Ectodermal cell (in vitro differentiated cells): ENCODE data around the gene LRRN1.

ENCODE experiments used
- H3K27ac ChIP-seq: 2 replicates; pipeline ENCODE4 v1.7.0; 2013; ENCODE audit warnings: mild to moderate bottlenecking, low read depth, low read length; ENCODE audit not compliant: insufficient read depth, poor library complexity, severe bottlenecking
- H3K27me3 ChIP-seq: 2 replicates; pipeline ENCODE4 v1.7.0; 2013; ENCODE audit warnings: mild to moderate bottlenecking, low read length; ENCODE audit not compliant: insufficient read depth, control insufficient read depth, poor library complexity, severe bottlenecking
- H3K36me3 ChIP-seq: one replicate; pipeline ENCODE4 v1.7.0; 2013; ENCODE audit warnings: low read length; ENCODE audit not compliant: control insufficient read depth, insufficient read depth
- H3K4me1 ChIP-seq: one replicate; pipeline ENCODE4 v1.7.0; 2013; ENCODE audit warnings: low read length; ENCODE audit not compliant: control insufficient read depth, insufficient read depth
- H3K4me3 ChIP-seq: 2 replicates; pipeline ENCODE4 v1.7.0; 2013; ENCODE audit warnings: low read depth, low read length, control low read depth; ENCODE audit not compliant: insufficient read depth
- H3K9me3 ChIP-seq: 2 replicates; pipeline ENCODE4 v1.7.0; 2013; ENCODE audit warnings: mild to moderate bottlenecking, low read length, moderate library complexity; ENCODE audit not compliant: control insufficient read depth
- WGBS, 2 experiments: methylation state at CpG; one replicate each; pipeline ENCODE4 v1.1.7; 2013; ENCODE audit warnings: missing lambda C conversion rate in 2 of 2; 5-methylcytosine and 5-hydroxymethylcytosine counted together

Gene LRRN1

DNA sequence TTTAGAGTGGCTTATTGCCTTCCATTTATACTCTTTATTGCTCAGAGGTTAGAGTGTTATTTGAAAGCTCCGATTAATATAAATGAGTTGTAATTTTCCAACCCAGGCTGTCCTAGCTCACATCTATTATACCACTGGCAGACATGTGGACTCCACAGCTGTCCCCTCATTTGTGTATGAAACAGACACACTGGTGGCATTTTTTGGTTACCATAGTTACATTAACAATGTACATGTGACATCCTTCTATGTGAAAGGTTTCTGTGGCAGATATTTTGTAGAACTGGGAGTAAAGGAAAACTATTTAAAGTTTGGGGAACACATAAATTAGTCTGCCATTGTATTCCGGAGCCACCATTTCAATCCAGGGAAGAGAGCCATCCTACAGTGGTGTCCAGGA is 5.3 kb downstream of the LRRN1 start:
- WGBS, 2 experiments = 96 to 98% methylated on average over 1 to 2 of the region's 2 CpGs
- Histone ChIP-seq H3K4me1 (peaks cover 14% of the 10 kb centered on the region), H3K27ac (no peak overlapping the region)

DNA sequence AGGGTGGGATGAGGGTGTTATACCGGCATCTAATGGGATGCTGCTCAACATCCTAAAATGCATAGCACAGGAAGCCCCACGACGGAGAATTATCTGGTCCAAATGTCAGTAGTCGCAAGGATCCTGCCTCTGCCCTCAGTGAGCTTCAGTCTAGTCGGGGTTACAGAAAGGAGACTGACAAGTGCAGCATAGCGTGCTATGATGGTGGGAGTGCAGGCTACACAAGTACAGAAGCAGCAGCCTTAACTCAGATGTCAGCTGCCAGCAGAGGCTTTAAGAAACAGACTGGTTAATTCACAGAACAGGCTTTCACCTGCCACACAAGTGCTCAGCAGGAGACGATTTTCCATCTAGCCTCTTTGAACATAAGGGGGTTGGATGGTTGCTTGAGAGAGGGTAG is 6.9 kb downstream of the LRRN1 start:
- H3K27me3 ChIP-seq = no peaks in the 10 kb centered on the region
- H3K4me3 ChIP-seq = no peak overlapping the region

More for the DNA sequence above, 5.3 kb downstream of the LRRN1 start:
- Histone ChIP-seq H3K4me3 (no peak overlapping the region), H3K27me3 (no peaks in the 10 kb centered on the region), H3K36me3 (peaks cover 6% of the 10 kb centered on the region), H3K9me3 (no peaks in the 10 kb centered on the region)

DNA sequence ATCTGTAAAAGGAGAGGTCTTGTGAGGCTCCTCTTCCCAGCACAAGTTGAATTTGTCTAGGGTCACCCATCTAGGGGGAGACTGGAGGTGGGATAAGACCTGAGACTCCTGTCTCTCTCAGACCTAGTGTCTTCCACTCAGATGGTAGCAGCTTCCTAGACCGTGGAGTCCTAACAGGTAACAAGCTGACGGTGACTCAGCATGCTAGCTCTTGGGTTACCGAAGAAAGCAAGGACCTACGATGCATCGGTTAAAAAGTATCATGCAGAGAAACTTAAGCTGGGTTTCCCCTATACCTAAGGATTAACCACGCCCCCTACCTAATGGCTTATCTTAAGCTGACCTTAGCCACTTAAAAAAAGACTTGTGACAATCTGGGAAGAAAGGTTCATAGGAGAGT is 7.6 kb downstream of the LRRN1 start:
- no peaks in the 10 kb centered on the region for H3K27me3 ChIP-seq
- WGBS, 2 experiments = 70% methylated on average over 6 of the region's 6 CpGs
- H3K36me3 ChIP-seq = peaks cover 9% of the 10 kb centered on the region
- no peaks in the 10 kb centered on the region for H3K9me3 ChIP-seq
- H3K4me1 ChIP-seq = peaks cover 14% of the 10 kb centered on the region
- no peak overlapping the region for H3K4me3 ChIP-seq
- no peak overlapping the region for H3K27ac ChIP-seq

More for the DNA sequence above, 6.9 kb downstream of the LRRN1 start:
- Histone ChIP-seq H3K27ac (no peak overlapping the region), H3K4me1 (peaks cover 14% of the 10 kb centered on the region), H3K9me3 (no peaks in the 10 kb centered on the region), H3K36me3 (peaks cover 9% of the 10 kb centered on the region)
- WGBS, 2 experiments = 89 to 91% methylated on average over 7 of the region's 7 CpGs

DNA sequence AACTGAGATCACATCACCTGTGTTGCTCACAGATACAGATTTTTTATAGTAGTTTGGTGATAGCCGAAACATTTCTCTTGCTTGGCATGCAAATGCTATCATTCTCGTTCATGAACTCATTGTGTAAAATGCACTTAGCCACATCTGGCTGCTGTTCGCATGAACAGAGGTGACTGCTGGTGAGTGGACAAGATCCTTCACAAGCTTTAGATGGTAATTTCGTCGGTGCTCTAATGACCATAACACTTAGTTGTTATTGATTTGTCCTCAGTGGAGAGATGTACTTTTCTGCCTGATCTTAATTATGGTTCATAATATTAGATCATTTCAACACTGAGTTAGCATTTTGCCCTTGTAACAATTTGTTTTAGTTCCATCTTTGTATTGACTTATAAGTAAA is 13.8 kb downstream of the LRRN1 start:
- Histone ChIP-seq H3K36me3 (peaks cover 20% of the 10 kb centered on the region), H3K9me3 (no peaks in the 10 kb centered on the region), H3K27ac (no peak overlapping the region), H3K27me3 (no peaks in the 10 kb centered on the region), H3K4me3 (no peak overlapping the region), H3K4me1 (no peaks in the 10 kb centered on the region)
- 94 to 97% methylated on average over 5 of the region's 5 CpGs for WGBS, 2 experiments

DNA sequence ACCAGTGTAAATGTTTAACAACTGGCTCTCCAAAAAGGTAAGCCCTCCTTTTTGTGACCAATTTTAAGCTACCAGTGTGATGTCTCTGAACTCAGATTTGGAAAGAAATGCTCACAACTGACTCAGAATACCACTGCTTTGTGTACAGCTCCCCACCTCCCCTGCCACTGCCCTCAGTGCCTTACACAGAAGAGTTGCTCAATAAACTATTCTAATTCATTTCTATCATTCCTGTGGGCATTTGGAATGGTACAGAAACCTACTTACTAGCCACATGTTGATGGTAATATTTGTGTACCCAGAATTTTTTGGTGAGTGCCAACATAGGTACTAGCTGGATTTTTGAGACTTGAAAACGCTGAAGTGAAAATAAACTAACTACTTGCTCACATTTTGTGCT is 16.0 kb downstream of the LRRN1 start:
- WGBS, 2 experiments = 75 to 100% methylated on average over 1 of the region's 1 CpG
- Histone ChIP-seq H3K4me1 (no peaks in the 10 kb centered on the region), H3K9me3 (no peaks in the 10 kb centered on the region), H3K27ac (no peak overlapping the region), H3K4me3 (no peak overlapping the region), H3K27me3 (no peaks in the 10 kb centered on the region), H3K36me3 (peaks cover 20% of the 10 kb centered on the region)

DNA sequence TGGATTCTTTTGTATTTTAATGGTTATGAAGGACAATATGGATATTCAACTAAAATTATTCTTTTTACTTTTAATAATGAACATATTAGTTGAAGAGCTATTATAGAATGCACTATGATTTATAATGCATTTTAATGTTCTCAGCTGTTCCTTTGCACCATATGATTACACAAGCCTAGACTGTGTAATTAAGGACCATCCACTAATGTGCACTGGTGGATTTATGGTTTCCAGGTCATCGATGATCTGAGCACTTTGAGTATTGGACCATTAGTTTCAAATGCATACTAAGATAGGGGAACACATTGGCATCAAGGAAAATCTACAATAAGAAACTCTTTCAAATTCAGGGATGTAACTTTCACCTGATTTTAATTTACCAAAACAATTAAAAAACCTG is 16.8 kb downstream of the LRRN1 start:
- no peak overlapping the region for H3K27ac ChIP-seq
- peaks cover 19% of the 10 kb centered on the region for H3K36me3 ChIP-seq
- no peaks in the 10 kb centered on the region for H3K9me3 ChIP-seq
- H3K4me1 ChIP-seq = no peaks in the 10 kb centered on the region
- no peak overlapping the region for H3K4me3 ChIP-seq
- H3K27me3 ChIP-seq = no peaks in the 10 kb centered on the region
- 97 to 100% methylated on average over 1 of the region's 1 CpG for WGBS, 2 experiments

DNA sequence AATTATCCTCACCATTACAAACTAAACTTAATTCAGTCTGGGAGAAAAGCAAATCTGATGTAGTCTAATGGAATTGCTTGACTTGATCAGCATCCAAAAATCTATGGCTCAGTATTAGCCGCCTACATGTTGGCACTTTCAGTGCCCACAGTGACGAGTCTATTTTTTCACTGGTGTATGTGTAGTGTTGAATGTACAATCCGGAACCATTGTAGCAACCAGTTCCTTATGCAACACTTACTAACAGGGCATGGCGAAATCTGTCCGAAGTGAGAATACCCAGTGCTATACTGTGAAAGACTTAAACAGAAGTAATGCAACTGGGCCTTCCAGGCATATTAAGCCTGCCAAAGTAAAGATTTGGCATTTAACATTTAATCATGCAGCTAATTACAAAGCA is 18.6 kb downstream of the LRRN1 start:
- Histone ChIP-seq H3K27ac (no peak overlapping the region), H3K27me3 (no peaks in the 10 kb centered on the region), H3K9me3 (no peaks in the 10 kb centered on the region), H3K36me3 (peaks cover 24% of the 10 kb centered on the region), H3K4me3 (no peak overlapping the region), H3K4me1 (no peaks in the 10 kb centered on the region)
- WGBS, 2 experiments = 95 to 100% methylated on average over 5 of the region's 5 CpGs

DNA sequence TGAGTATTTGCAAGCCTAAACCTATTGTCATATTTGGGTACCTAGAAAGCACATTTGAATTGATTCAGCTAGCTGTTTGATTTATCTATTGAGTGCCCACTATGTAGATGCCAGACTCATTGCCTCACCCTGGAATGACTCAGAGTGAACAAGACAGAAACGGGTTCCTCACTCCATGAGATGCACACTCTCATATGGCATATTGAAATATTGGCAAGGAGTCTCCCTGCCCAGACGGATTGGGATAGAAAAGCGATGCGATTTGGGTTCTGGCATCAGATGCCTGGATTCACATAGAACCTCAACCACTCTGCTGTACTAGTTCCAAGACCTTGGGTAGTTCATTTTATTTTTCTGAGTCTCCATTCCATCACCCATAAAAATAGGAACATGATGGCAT is 22.5 kb downstream of the LRRN1 start:
- WGBS, 2 experiments = 92 to 95% methylated on average over 4 of the region's 4 CpGs
- Histone ChIP-seq H3K27ac (no peak overlapping the region), H3K4me1 (no peaks in the 10 kb centered on the region), H3K4me3 (no peak overlapping the region), H3K27me3 (no peaks in the 10 kb centered on the region), H3K9me3 (no peaks in the 10 kb centered on the region), H3K36me3 (peaks cover 20% of the 10 kb centered on the region)

DNA sequence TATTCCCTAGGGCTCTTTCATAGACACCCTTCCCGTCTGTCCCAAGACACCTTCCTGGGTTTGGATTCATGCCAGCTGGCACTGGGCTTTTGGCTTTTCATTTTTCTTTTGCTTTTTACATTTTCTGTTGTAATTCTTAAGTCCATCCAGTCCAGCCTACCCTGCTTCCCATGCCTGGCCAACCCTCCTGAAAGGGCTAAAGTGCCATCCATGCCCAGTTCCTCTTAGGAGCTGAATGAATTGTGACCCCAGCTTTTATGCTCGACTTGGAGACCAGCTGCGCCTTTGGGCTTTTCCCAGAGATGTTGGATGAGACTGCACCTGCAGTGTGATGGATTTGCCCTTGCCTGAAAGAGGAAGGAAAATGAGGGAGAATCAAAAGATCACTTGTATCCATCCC is 25.8 kb downstream of the LRRN1 start:
- WGBS, 2 experiments = 96 to 99% methylated on average over 3 of the region's 3 CpGs
- Histone ChIP-seq H3K9me3 (no peaks in the 10 kb centered on the region), H3K36me3 (peaks cover 46% of the 10 kb centered on the region), H3K27ac (no peak overlapping the region), H3K27me3 (no peaks in the 10 kb centered on the region), H3K4me3 (no peak overlapping the region), H3K4me1 (no peaks in the 10 kb centered on the region)

DNA sequence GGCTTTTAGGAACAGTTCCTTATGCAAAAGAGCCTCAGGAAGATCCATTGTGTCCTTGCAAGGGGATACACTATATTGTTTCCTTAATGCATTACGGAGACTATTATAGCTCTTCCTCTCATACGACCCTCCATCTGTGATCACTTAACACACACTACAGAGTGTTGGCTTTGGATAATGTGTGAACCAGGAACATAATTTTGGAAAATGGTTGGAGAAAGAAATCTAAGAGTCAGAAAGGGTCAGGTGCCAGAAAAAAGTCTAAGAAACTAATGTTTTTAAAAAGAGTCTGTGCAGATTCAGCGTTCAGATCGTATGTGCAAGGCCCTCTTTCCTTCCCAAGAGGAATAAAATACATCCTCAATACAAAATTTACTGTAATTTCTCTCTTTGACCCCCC is 27.3 kb downstream of the LRRN1 start:
- WGBS, 2 experiments = 94 to 99% methylated on average over 3 to 4 of the region's 4 CpGs
- Histone ChIP-seq H3K4me3 (no peak overlapping the region), H3K27ac (no peak overlapping the region), H3K27me3 (no peaks in the 10 kb centered on the region), H3K36me3 (peaks cover 47% of the 10 kb centered on the region), H3K9me3 (no peaks in the 10 kb centered on the region), H3K4me1 (no peaks in the 10 kb centered on the region)

DNA sequence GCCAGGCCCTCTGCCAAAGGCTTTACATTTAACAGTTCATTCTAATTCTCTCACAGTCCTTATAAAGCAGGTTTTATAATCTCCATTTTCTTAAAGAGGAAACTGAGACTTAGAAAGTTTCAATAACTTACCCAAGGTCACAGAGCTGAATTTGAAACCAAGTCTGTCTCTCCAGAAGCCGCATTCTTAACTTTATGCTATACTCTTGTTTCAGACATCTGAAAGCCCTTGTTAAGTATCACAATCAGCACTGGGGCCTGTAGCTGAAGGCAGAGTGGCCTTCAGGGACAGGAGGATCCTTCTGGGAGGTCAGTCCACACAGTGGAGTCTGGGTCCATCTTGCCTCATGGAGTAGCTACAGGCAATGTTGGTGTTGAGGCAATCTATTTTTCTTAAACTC is 27.9 kb downstream of the LRRN1 start:
- H3K27me3 ChIP-seq = no peaks in the 10 kb centered on the region
- 96% methylated on average over 1 of the region's 1 CpG for WGBS, 2 experiments
- H3K4me1 ChIP-seq = no peaks in the 10 kb centered on the region
- H3K36me3 ChIP-seq = peaks cover 50% of the 10 kb centered on the region
- no peak overlapping the region for H3K27ac ChIP-seq
- no peaks in the 10 kb centered on the region for H3K9me3 ChIP-seq
- no peak overlapping the region for H3K4me3 ChIP-seq
